HepG2 (cell line): ENCODE data around the gene BABAM2. TPM values are rescaled to one million over a fixed set of nuclear protein-coding genes. Genes with fewer than 3 reads are reported as not detected.
A peak's percentile ranks its signal among the peaks of the same experiment; 100 is the strongest.

Experiments used
- ATAC-seq: fragments of 200-7000 bp; cut with Tn5 transposase; 3 replicates; pipeline ENCODE4 v1.9.1; 2020; ENCODE audit warnings: mild to moderate bottlenecking, moderate library complexity
- BruUV-seq: library from RNA; stranded (reverse); fragments of 400-500 nt; replicated peaks from 2 replicates; lab custom pipeline; 2021; lab: Mats Ljungman, UMichigan
- CTCF ChIA-PET: fragments of 300-600 bp; formaldehyde crosslinking; extraction: SDS; loops from one replicate; lab custom pipeline; 2021; ENCODE audit warnings: low total read pairs, inconsistent platforms, low intra/inter-chr PET ratio; lab: Yijun Ruan, JAX
- POLR2A ChIA-PET: fragments of 350-600 bp; sonication (Branson Sonifier 250); formaldehyde crosslinking; loops from one replicate; lab custom pipeline; 2020; ENCODE audit warnings: antibody characterized with exemption, inconsistent platforms; lab: Yijun Ruan, JAX
- DNase-seq: peaks from one replicate; pipeline ENCODE4 v3.0.0-alpha.2; 2015; ENCODE audit warnings: low spot score
- FAIRE-seq: peaks from 3 replicates; lab custom pipeline; 2011; peaks lifted over from hg19 to GRCh38; lab: Jason Lieb, UNC
- H2AFZ ChIP-seq: one replicate; pipeline ENCODE4 v1.6.1; 2011; ENCODE audit warnings: low read length, inconsistent platforms
- H3K27ac ChIP-seq: fragments of 300-600 bp; 3 replicates; pipeline ENCODE4 v1.8.0; 2011; ENCODE audit warnings: mixed run types, mild to moderate bottlenecking, mixed read lengths, low read length, inconsistent platforms; ENCODE audit not compliant: insufficient read depth; ENCODE audit errors: extremely low read length
- H3K27me3 ChIP-seq, 2 experiments: fragments of 200-600 bp in 1 of 2; 2 replicates in 1 of 2; 3 replicates in 1 of 2; pipeline versions ENCODE4 v1.6.0 to v1.8.0; 2011; ENCODE audit warnings: low read length in 2 of 2, mild to moderate bottlenecking in 2 of 2, moderate library complexity in 2 of 2, inconsistent platforms in 1 of 2; ENCODE audit not compliant: insufficient read depth in 2 of 2, control insufficient read depth in 1 of 2
- H3K36me3 ChIP-seq, 2 experiments: fragments of 200-600 bp in 1 of 2; replicated peaks in 1 of 2; 2 replicates in 1 of 2; 3 replicates in 1 of 2; pipeline versions ENCODE4 v1.5.1 to v1.8.0; 2011; ENCODE audit warnings: low read length in 2 of 2, inconsistent platforms in 1 of 2; ENCODE audit not compliant: insufficient read depth in 2 of 2, control insufficient read depth in 1 of 2
- H3K4me1 ChIP-seq: 2 replicates; pipeline ENCODE4 v1.5.1; 2012; ENCODE audit warnings: low read length, inconsistent platforms; ENCODE audit not compliant: insufficient read depth
- H3K4me2 ChIP-seq: 2 replicates; pipeline ENCODE4 v1.6.0; 2011; ENCODE audit warnings: low read depth, low read length, inconsistent platforms
- H3K4me3 ChIP-seq, 3 experiments: fragments of 200-600 bp in 1 of 3; sonication (generic), shearing (Covaris generic) in 1 of 3; replicated peaks in 1 of 3; 2 replicates each; pipeline ENCODE4 v1.5.1; 2011 to 2016; ENCODE audit warnings: low read length in 3 of 3, inconsistent platforms in 2 of 3, low read depth in 2 of 3, mild to moderate bottlenecking in 2 of 3, control low read depth in 1 of 3, mixed read lengths in 1 of 3; ENCODE audit not compliant: insufficient read depth in 1 of 3
- H3K79me2 ChIP-seq: one replicate; pipeline ENCODE4 v1.6.1; 2011; ENCODE audit warnings: low read length, inconsistent platforms; ENCODE audit not compliant: insufficient read depth
- H3K9ac ChIP-seq: 2 replicates; pipeline ENCODE4 v1.6.0; 2011; ENCODE audit warnings: mild to moderate bottlenecking, low read depth, low read length, inconsistent platforms; ENCODE audit not compliant: insufficient read depth
- H3K9me3 ChIP-seq: 2 replicates; pipeline ENCODE4 v1.5.1; 2012; ENCODE audit warnings: mild to moderate bottlenecking, low read length
- H4K20me1 ChIP-seq: 2 replicates; pipeline ENCODE4 v1.6.0; 2011; ENCODE audit warnings: inconsistent platforms, mild to moderate bottlenecking, low read length, moderate library complexity; ENCODE audit not compliant: insufficient read depth
- DNMT3B ChIP-seq: conservative IDR thresholded peaks from 2 replicates; pipeline ENCODE4 v1.6.1; 2016; ENCODE audit warnings: missing biosample characterization, control low read depth
- ELF3 ChIP-seq: IDR thresholded peaks from 2 replicates; pipeline ENCODE4 v1.6.1; 2016; ENCODE audit warnings: missing genetic modification reagents, missing compliant biosample characterization
- GPN1 ChIP-seq: sonication (generic); formaldehyde crosslinking; IDR thresholded peaks from 2 replicates; pipeline ENCODE4 v1.5.1; 2020; ENCODE audit warnings: missing genetic modification reagents, borderline replicate concordance
- KDM5B ChIP-seq: sonication (generic); formaldehyde crosslinking; IDR thresholded peaks from 2 replicates; pipeline ENCODE4 v1.4.0; 2020; ENCODE audit warnings: missing genetic modification reagents, mild to moderate bottlenecking, borderline replicate concordance
- RARA ChIP-seq: IDR thresholded peaks from 2 replicates; pipeline ENCODE4 v1.6.1; 2016; ENCODE audit warnings: missing genetic modification reagents, missing compliant biosample characterization
- ZNF607 ChIP-seq: sonication (generic); formaldehyde crosslinking; IDR thresholded peaks from 2 replicates; pipeline ENCODE4 v1.5.1; 2020; ENCODE audit warnings: missing genetic modification reagents, mild to moderate bottlenecking, borderline replicate concordance
- ZNF629 ChIP-seq: sonication (generic); formaldehyde crosslinking; conservative IDR thresholded peaks from 2 replicates; pipeline ENCODE4 v1.5.0; 2020; ENCODE audit warnings: missing genetic modification reagents
- ZNF850 ChIP-seq: sonication (generic); formaldehyde crosslinking; conservative IDR thresholded peaks from 2 replicates; pipeline ENCODE4 v1.9.0; 2021; ENCODE audit warnings: mild to moderate bottlenecking, missing genetic modification reagents
- WGBS: methylation state at CpG from one replicate; pipeline ENCODE4 v1.1.6; 2017; ENCODE audit warnings: low lambda C conversion rate; 5-methylcytosine and 5-hydroxymethylcytosine counted together
- in situ Hi-C: cut with HindIII; loops from 2 replicates; pipeline ENCODE4 v1.10.0; 2017; ENCODE audit warnings: low pct_unique_long_range_greater_than_20kb; ENCODE audit not compliant: extremely low pct_ligation_motif_present
- intact Hi-C: fragments of 100-400 bp; cut with micrococcal nuclease; formaldehyde crosslinking; loops from one replicate; pipeline ENCODE4 v1.10.0; 2022; ENCODE audit not compliant: unreplicated experiment
- polyA plus RNA-seq, 8 experiments: library from polyadenylated mRNA; depleted of rRNA in 3 of 8; stranded (reverse) in 7 of 8; unstranded in 1 of 8; fragments of >200 nt; fragmentation: Illumina TruSeq in 4 of 8; extraction: Trizol in 4 of 8; gene quantifications; 2 replicates each; pipeline versions ENCODE4 v1.2.1 to v1.2.3, GENCODE V29; 2011 to 2016; ENCODE audit warnings: low read depth in 4 of 8, missing spikeins in 1 of 8, mixed read lengths in 1 of 8; ENCODE audit not compliant: insufficient read depth in 1 of 8
- total RNA-seq, 5 experiments: library from RNA; depleted of rRNA; stranded (reverse); fragments of >200 nt; fragmentation: Illumina TruSeq; extraction: Trizol; gene quantifications; 2 replicates each; pipeline ENCODE4 v1.2.3, GENCODE V29; 2016; ENCODE audit warnings: low read depth in 1 of 5
- TF ChIP-seq, protein P1 (sequence below): sonication (generic); formaldehyde crosslinking; IDR thresholded peaks from 2 replicates; pipeline ENCODE4 v1.4.0; 2020; ENCODE audit warnings: missing genetic modification reagents, borderline replicate concordance
- TF ChIP-seq, protein P2 (sequence below): sonication (generic); formaldehyde crosslinking; conservative IDR thresholded peaks from 2 replicates; pipeline ENCODE4 v1.4.0; 2020; ENCODE audit warnings: mild to moderate bottlenecking, missing genetic modification reagents, moderate library complexity

The BABAM2 gene
- total and polyA plus RNA-seq, 2 of the 13 experiments (the other 11 are each of a cell fraction or from before 2014, with no cell fraction given) = 24.9 to 28.0 TPM

DNA sequence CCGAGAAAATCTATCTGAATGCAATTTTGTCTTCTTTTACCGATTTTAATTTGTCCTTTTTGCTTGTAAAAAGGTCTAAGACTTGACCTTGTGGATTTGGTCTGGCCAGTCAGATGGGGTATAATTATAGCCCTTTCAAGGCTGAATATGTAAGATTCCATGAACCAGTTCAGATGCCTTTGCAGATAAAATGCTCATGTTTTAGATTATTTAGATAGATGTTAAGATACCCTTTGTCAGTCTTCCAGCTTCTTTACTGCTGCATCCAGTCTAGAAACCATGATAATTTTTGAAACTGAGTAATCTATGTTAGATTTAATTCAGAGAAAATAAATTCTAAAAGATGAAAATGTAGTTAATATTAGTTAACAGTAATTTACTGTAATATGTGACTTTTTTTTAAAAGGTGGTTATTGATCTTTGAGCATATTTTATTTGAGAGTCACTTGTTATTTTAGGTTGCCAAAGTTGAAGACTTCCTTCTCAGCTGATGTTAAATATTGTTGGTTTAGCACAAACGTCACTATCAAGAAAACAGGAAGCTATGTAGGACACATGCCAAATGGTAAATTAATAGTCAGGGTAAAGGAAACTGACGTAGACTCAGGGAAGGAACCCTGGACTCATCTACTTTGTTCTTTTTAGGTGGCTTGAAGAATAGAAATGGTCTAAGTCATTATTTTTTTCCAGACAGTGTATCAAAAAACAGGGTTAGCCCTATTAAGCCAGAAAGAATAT lies 29.8 kb downstream of the BABAM2 start (continued):
- peak; percentile 19; the same call in 1 of the 2 replicates for TF ChIP-seq RARA (CRISPR knock-in tag)
- TF ChIP-seq ELF3 = peak; percentile 56; the same call in 1 of the 2 replicates
- TF ChIP-seq ZNF850 = 0 out of 2 replicates have a peak, but pooled peaks have one; percentile 29
- TF ChIP-seq, all 625 proteins: peak for 11

DNA sequence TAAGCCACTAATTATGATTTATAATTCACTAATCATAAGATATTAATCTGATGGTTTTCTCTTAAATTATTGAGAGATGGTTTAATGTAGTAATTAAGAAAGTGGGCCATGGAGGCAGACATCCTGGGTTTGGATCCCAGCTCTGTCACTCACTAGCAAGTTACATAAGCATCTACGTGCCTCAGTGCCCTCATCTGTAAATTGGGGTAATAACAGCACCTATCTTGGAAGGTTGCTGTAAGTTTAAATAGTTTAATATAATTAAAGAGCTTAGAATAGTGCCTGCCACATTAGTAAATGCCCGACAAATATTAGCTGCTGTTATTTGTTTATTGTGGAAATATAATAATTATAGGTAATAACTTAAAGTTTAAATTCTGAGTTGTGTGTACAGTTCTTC lies 30.9 kb downstream of the BABAM2 start:
- 97% methylated on average over 2 of the region's 2 CpGs for WGBS
- Histone ChIP-seq H3K27ac (no peak overlapping the region), H3K36me3 (0 out of 5 replicates have a peak, but pooled peaks cover 0 to 5% of the 10 kb centered on the region in 2 experiments), H4K20me1 (no peaks in the 10 kb centered on the region), H3K4me1 (peaks cover 30% of the 10 kb centered on the region), H3K27me3 (no peaks in the 10 kb centered on the region), H3K4me2 (no peak overlapping the region), H3K9ac (no peak overlapping the region), H3K4me3 (no peak overlapping the region), H2AFZ (no peak overlapping the region), H3K9me3 (no peaks in the 10 kb centered on the region), H3K79me2 (no peaks in the 10 kb centered on the region)
- ATAC-seq (no peak), DNase-seq (no peak), FAIRE-seq (no peak)
- intact Hi-C loops = no loop called here
- TF ChIP-seq ZNF607 (no peak), ZNF629 (CRISPR knock-in tag) (peak; percentile 54; the same call in 1 of the 2 replicates), DNMT3B (no peak), GPN1 (CRISPR knock-in tag) (no peak), KDM5B (CRISPR knock-in tag) (no peak)
- TF ChIP-seq, protein P1, sequence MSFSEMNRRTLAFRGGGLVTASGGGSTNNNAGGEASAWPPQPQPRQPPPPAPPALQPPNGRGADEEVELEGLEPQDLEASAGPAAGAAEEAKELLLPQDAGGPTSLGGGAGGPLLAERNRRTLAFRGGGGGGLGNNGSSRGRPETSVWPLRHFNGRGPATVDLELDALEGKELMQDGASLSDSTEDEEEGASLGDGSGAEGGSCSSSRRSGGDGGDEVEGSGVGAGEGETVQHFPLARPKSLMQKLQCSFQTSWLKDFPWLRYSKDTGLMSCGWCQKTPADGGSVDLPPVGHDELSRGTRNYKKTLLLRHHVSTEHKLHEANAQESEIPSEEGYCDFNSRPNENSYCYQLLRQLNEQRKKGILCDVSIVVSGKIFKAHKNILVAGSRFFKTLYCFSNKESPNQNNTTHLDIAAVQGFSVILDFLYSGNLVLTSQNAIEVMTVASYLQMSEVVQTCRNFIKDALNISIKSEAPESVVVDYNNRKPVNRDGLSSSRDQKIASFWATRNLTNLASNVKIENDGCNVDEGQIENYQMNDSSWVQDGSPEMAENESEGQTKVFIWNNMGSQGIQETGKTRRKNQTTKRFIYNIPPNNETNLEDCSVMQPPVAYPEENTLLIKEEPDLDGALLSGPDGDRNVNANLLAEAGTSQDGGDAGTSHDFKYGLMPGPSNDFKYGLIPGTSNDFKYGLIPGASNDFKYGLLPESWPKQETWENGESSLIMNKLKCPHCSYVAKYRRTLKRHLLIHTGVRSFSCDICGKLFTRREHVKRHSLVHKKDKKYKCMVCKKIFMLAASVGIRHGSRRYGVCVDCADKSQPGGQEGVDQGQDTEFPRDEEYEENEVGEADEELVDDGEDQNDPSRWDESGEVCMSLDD (CRISPR knock-in tag) = no peak
- TF ChIP-seq, protein P2, sequence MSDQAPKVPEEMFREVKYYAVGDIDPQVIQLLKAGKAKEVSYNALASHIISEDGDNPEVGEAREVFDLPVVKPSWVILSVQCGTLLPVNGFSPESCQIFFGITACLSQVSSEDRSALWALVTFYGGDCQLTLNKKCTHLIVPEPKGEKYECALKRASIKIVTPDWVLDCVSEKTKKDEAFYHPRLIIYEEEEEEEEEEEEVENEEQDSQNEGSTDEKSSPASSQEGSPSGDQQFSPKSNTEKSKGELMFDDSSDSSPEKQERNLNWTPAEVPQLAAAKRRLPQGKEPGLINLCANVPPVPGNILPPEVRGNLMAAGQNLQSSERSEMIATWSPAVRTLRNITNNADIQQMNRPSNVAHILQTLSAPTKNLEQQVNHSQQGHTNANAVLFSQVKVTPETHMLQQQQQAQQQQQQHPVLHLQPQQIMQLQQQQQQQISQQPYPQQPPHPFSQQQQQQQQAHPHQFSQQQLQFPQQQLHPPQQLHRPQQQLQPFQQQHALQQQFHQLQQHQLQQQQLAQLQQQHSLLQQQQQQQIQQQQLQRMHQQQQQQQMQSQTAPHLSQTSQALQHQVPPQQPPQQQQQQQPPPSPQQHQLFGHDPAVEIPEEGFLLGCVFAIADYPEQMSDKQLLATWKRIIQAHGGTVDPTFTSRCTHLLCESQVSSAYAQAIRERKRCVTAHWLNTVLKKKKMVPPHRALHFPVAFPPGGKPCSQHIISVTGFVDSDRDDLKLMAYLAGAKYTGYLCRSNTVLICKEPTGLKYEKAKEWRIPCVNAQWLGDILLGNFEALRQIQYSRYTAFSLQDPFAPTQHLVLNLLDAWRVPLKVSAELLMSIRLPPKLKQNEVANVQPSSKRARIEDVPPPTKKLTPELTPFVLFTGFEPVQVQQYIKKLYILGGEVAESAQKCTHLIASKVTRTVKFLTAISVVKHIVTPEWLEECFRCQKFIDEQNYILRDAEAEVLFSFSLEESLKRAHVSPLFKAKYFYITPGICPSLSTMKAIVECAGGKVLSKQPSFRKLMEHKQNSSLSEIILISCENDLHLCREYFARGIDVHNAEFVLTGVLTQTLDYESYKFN (CRISPR knock-in tag) = no peak
- POLR2A ChIA-PET = no interaction called here
- no TSS peak for BruUV-seq
- CTCF ChIA-PET = no interaction called here
- in situ Hi-C loops = no loop called here
